Psoas muscle (tissue), 8 donors: Measurements from ENCODE around the gene DEFB115. TPM values are rescaled to one million over a fixed set of nuclear protein-coding genes. Genes with fewer than 3 reads are reported as not detected.

Source experiments
- ATAC-seq, 4 donors: fragments of 200-7000 bp; cut with Tn5 transposase; one replicate each; pipeline ENCODE4 v1.9.1; 2020; ENCODE audit warnings: moderate library complexity in 3 of 4, mild to moderate bottlenecking in 2 of 4
- DNase-seq, 2 donors: peaks; one replicate each; pipeline ENCODE4 v3.0.0-alpha.2; 2020
- H3K27ac ChIP-seq: fragments of 200-600 bp; one replicate; pipeline ENCODE4 v1.8.0; 2022
- H3K27me3 ChIP-seq, 3 donors: fragments of 200-600 bp in 1 of 3; one replicate each; pipeline versions ENCODE4 v1.6.1 to v1.8.0; 2013 to 2022; ENCODE audit warnings: low read length in 2 of 3, mild to moderate bottlenecking in 2 of 3, moderate library complexity in 1 of 3; ENCODE audit not compliant: insufficient read depth in 3 of 3
- H3K36me3 ChIP-seq, 2 donors: fragments of 200-600 bp in 1 of 2; one replicate each; pipeline versions ENCODE4 v1.6.1 to v1.8.0; 2013 to 2022; ENCODE audit warnings: low read depth in 1 of 2, mild to moderate bottlenecking in 1 of 2, moderate library complexity in 1 of 2; ENCODE audit not compliant: insufficient read depth in 1 of 2
- H3K4me1 ChIP-seq: fragments of 200-600 bp; one replicate; pipeline ENCODE4 v1.8.0; 2022
- H3K4me3 ChIP-seq: fragments of 200-600 bp; one replicate; pipeline ENCODE4 v1.8.0; 2022; ENCODE audit warnings: mild to moderate bottlenecking
- H3K9me3 ChIP-seq: fragments of 200-600 bp; one replicate; pipeline ENCODE4 v1.8.0; 2022
- CTCF ChIP-seq: fragments of 200-600 bp; IDR thresholded peaks from one replicate; pipeline ENCODE4 v1.8.0; 2022; ENCODE audit warnings: antibody characterized with exemption
- WGBS, 3 donors: extraction: QIAGEN DNeasy Blood & Tissue Kit; methylation state at CpG; one replicate each; pipeline versions ENCODE4 v1.1.6 to v1.1.7; 2013; 5-methylcytosine and 5-hydroxymethylcytosine counted together
- intact Hi-C, 2 donors: fragments of 100-400 bp; cut with DNase I; formaldehyde crosslinking; loops; one replicate each; pipeline versions ENCODE4 v1.11.0 to v1.14.2; 2022
- long read RNA-seq, 2 donors: library from polyadenylated mRNA; unstranded; transcript quantifications; one replicate each; pipeline ENCODE4 v2.0.0, GENCODE V29; 2021
- polyA plus RNA-seq, 3 donors: library from polyadenylated mRNA; stranded (reverse); fragments of 200-250 nt; gene quantifications; one replicate each; pipeline ENCODE4 v1.2.3, GENCODE V29; 2013
- total RNA-seq, 4 donors: library from RNA; stranded (reverse); fragmentation: NEBNext Ultra II Directional in 2 of 4; extraction: Animal tissue kit (Norgen Biotek cat#: 25700) in 2 of 4; gene quantifications; one replicate each; pipeline versions ENCODE4 v1.2.1 to v1.2.4, GENCODE V29; 2021 to 2023
- donor health status: healthy with polysubstance abuse.
- donor health status: DM: no; HTN: no; CAD: no; lungs with moderate emphysema.
- donor health status: Bipolar disorder and iron deficiency.
- donor health status: healthy.
- donor health status: DM: yes; HTN: yes; CAD: no.
- donor health status: DM: no; HTN: no; CAD: no.
- donor health status: DM: no; HTN: no; CAD: no.
- donor health status: DM: yes; HTN: yes; CAD: no.

DEFB115 gene, protein sequence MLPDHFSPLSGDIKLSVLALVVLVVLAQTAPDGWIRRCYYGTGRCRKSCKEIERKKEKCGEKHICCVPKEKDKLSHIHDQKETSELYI
- total RNA-seq (not detected), polyA plus RNA-seq (not detected)
- long read RNA-seq, donor 1 = 0 reads
- long read RNA-seq, donor 2 = 0 reads

GRCh38 chr20:31257364-31257763 is at the start of gene DEFB115:
TSS of gene DEFB115 (plus strand) at chr20:31257664. CDS start at chr20:31257664, 0 bp downstream.
- Histone ChIP-seq H3K4me1 (no peaks in the 10 kb centered on the region), H3K4me3 (no peak within 1 kb of the TSS), H3K27me3 (no peaks in the 10 kb centered on the region), H3K36me3 (no peaks in the 10 kb centered on the region), H3K27ac (no peak within 1 kb of the TSS), H3K9me3 (no peaks in the 10 kb centered on the region)
- DNase-seq (no peak), ATAC-seq (no peak)
- no peak for TF ChIP-seq CTCF
- intact Hi-C loops = no loop called here
- WGBS, 3 donors = 49 to 54% (median 51%) methylated on average over 2 of the region's 2 CpGs

GRCh38 chr20:31236953-31237352 is 20.5 kb upstream of the DEFB115 start:
- intact Hi-C loops = loop anchor here in 1 of 2 donors (10.0 kb wide), 1 partner anchor 58 kb away; no protein-coding TSS in a partner anchor
- H3K4me1 ChIP-seq = no peaks in the 10 kb centered on the region
- no peak for TF ChIP-seq CTCF
- 63 to 66% (median 64%) methylated on average over 10 of the region's 10 CpGs for WGBS, 3 donors
- H3K36me3 ChIP-seq = no peaks in the 10 kb centered on the region
- DNase-seq (no peak), ATAC-seq (no peak)
- no peaks in the 10 kb centered on the region for H3K27me3 ChIP-seq
- peaks cover 59% of the 10 kb centered on the region for H3K9me3 ChIP-seq
- H3K27ac ChIP-seq = no peak overlapping the region
- no peak overlapping the region for H3K4me3 ChIP-seq

GRCh38 chr20:31237763-31238162 is 19.7 kb upstream of the DEFB115 start:
- ATAC-seq = no peak
- no peaks in the 10 kb centered on the region for H3K36me3 ChIP-seq
- no peak overlapping the region for H3K27ac ChIP-seq
- H3K4me1 ChIP-seq = no peaks in the 10 kb centered on the region
- H3K27me3 ChIP-seq = no peaks in the 10 kb centered on the region
- intact Hi-C loops = loop anchor here in 1 of 2 donors (10.0 kb wide), 1 partner anchor 57 kb away; no protein-coding TSS in a partner anchor
- H3K4me3 ChIP-seq = no peak overlapping the region
- no peak for DNase-seq
- WGBS, 3 donors = 60 to 64% (median 62%) methylated on average over 6 of the region's 6 CpGs
- peaks cover 60% of the 10 kb centered on the region for H3K9me3 ChIP-seq
- TF ChIP-seq CTCF = no peak

DNA sequence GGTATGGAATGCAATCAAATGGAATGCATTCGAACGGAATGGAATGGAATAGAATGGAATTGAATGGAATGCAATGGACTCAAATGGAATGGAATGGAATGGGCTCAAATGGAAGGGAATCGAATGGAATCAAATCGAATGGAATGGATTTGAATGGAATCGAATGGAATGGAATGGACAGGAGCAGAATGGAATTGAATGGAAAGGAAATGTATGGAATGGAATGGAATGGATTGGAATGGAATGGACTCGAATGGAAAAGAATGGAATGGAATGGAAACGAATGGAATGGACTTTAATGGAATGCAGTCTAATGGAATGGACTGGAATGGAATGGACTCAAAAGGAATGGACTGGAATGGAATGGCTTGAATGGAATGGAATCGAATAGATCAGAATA is 18.3 kb upstream of the DEFB115 start:
- intact Hi-C loops = loop anchor here in 1 of 2 donors (10.0 kb wide), 1 partner anchor 56 kb away; no protein-coding TSS in a partner anchor

More for the DNA sequence above, 18.3 kb upstream of the DEFB115 start:
- Histone ChIP-seq H3K9me3 (peaks cover 62% of the 10 kb centered on the region), H3K4me3 (no peak overlapping the region), H3K27me3 (no peaks in the 10 kb centered on the region), H3K4me1 (no peaks in the 10 kb centered on the region), H3K36me3 (no peaks in the 10 kb centered on the region), H3K27ac (no peak overlapping the region)
- TF ChIP-seq CTCF = no peak
- ATAC-seq (no peak), DNase-seq (no peak)
- WGBS, 3 donors = 61 to 68% (median 64%) methylated on average over 8 of the region's 8 CpGs
